IPS-NIHi7 (cell line): ENCODE data around the gene ARMC5.
"Not testable (repeated sequence)": the region's sequence is repeated elsewhere in the genome, so short reads cannot be mapped to it uniquely, and the experiment has no call there.

Source experiments
- DNase-seq: peaks from one replicate; pipeline ENCODE4 v3.0.0; 2012; ENCODE audit warnings: mixed read lengths; ENCODE audit errors: extremely low spot score

The ARMC5 gene

DNA sequence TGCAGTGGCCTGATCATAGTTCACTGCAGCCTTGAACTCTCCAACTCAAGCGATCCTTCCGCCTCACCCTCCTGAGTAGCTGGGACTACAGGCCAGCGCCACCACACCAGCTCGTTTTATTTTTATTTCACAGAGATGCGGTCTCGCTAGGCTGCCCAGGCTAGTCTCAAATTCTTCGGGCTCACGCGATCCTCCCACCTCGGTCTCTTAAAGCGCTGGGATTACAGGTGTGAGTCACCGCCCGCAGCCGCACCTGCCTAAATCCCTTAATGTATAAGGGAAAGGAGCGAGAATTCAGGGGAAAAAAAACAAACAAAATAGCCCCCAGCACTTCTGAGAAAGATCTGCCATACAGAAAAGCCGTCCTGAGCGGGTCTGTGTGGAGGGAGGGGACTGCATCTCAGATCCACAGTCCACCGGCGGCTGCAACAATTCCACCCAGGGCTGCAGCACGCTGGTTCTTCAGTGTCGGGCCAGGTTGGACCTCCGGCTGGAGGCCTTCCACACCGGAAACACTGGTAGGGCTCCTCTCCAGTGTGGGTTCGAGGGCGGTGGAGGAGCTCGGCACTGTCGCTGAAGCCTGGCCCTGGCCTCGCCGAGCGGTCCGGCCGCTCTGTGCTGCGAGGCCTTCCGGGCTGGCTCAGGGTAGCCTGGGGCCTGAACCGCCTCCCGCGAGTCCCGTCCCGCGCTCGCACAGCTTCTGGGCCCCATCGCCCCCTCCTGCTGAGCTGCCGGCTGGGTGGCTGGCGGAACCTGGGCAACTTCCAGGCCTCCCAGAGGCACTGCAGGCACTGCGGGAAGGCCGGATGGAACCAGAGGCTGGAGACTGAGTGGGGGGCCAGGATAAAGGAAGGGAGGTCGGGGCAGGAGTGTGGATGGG, 23.7 kb upstream of the ARMC5 start:
- DNase-seq, result peak; percentile 14

DNA sequence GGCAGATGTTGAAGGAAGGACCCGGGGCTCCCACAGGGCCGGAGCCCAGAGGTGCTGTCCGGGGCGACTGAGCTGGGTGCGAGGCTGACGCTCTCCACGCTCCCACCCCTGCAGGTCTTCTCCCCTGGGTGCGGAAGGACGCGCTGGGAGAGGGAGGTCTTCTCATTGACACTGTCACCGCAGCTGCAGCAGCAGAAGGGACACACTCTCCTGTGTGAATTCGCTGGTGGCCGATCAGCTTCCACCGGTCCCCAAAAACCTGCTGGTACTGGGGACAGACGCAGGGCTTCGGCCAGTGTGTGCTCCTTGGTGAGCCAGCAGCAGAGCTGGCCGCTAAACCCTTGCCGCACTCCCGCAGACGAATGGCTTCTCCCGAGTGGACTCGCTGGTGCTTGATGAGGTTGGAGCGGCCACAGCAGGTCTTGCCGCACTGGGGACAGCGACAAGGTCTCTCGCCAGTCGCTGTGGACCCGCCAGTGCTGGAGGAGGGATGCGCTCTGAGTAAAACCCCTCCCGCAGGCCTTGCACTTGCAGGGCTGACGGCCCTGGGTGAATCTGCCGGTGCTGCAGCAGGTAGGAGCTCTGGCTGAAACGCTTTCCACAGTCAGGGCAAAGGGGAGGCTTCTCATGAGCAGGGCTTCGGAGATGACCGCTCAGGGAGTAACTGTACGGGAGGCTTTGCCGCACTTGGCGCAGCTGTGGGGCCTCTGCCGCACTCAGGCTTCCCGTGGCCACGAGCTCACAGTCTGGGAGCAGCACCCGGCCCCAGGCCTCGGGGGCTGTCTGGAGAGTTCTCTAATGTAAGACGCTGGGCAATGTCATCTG, 22.9 kb upstream of the ARMC5 start:
- DNase-seq, result no peak

DNA sequence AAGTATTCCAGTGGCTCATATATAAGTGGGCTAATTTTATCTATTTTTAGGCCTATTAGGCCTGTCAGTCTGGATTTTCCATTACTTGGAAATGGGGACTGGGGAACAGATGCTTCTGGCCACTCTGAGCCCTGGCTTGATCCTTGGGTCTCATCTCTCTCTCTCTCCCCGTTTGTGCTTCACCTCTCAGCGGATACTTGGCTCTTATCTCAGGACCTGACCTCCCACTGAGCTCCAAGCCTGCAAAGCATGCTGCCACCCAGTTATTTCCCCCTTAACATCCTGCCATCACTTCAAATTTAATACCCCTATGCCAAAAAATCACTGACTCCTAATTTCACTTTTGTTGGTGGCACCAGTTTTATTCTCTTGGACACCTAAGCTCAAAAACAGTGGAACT, 20.9 kb upstream of the ARMC5 start:
- no peak for DNase-seq

DNA sequence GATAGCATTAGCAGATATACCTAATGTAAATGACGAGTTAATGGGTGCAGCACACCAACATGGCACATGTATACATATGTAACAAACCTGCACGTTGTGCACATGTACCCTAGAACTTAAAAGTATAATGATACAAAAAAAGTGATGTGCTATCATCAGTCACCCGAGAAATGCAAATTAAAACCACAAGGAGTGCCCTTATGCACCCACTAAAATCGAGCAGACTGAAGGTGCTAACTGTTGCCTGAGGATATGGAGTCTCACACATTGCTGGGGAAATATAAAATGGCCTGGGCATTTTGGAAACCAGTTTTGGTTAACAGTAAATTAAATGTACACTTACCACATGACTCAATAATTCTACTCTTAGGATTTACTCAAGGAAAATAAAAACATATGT, 20.3 kb upstream of the ARMC5 start:
- DNase-seq, result not testable (repeated sequence)

DNA sequence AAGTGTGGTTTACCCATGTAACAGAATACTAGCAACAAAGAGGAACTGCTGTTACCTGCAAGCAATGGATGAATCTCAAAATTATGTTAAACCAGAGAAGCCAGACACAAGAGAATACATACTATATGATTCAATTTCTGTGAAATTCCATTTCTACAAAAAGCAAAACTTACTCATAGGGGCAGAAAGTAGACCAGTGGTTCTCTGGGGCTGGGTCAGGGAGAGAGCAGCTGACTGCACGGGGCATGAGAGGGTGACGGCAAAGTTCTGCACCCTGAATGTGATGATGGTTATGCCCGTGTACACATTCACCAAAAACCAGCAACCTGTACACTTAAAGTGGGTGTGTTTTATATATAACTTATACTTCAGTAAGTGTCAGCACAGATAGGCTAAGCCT, 19.8 kb upstream of the ARMC5 start:
- DNase-seq, result no peak

DNA sequence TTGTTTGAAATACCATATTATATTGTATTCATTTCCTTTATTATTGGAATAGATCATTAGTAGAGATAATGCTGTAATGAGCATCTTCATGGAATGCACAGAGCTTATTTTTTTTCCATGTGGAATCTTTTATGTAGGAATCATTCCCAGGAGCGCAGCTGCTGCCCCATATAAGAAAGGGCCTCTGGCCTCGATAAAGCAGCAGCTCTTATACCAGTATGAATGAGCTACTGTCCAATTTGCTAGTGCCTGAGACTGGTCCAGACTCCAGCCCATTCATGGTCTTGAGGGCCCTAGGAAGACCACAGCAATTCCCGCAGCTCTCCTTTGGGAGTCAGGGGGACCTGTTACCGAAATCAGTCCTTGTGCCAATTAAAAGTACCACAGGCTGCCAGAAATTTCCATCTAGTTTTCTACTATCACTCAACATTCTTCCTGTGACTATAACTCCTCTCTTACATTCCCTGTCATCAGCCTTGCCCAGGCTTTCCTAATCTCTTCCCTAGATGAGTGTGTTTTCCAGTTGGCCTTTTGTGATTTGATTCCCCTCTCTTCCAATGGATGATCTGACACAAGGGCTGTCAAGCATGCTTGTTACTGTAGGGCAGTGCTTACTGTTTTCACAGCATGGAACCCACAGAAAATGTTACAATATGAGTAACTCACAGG, 18.7 kb upstream of the ARMC5 start:
- no peak for DNase-seq

DNA sequence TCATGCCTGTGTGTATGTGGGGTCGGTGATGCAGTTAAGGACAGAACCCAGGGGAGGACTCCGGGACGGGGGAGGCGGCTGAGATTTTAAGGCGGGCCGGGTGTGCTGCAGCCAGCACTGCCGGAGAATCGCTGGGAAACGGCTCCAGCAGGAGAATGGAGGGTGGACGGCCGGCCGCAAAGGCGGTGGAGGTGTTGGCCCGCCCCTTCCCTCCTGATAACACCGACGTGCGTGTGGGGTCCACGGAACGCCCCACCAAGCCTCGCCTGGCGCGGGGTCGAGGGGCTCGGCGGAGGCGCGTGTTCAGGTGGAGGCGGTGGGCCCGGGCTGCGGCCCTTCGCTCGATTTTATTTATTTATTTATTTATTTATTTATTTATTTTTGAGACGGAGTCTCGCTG, 17.3 kb upstream of the ARMC5 start:
- no peak for DNase-seq

DNA sequence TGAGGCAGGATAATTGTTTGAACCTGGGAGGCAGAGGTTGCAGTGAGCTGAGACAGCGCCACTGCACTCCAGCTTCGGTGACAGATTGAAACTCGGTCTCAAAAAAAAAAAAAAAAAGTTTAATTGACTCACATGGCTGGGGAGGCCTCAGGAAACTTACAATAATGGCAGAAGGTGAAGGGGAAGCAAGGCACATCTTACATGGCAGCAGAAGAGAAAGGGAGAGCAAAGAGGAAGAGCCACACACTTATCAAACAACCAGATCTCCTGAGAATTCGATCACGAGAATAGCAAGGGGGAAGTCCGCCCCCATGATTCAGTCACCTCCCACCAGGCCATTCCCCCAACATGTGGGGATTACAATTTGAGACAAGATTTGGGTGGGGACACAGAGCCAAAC, 13.4 kb upstream of the ARMC5 start:
- DNase-seq, result not testable (repeated sequence)

DNA sequence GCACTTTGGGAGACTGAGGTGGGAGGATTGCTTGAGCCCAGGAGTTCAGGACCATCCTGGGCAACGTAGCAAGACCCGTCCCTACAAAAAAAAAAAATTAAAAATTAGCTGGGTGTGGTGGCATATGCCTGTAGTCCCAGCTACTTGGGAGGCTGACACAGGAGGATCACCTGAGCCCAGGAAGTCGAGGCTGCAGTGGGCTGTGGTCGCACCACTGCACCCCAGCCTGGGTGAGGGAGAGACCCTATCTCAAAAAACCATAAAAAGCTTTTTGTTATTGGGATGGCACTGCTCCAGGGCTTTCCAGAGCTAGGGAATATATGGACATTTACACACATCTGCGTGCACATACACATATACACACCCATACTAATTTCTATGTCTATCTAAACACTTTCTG, 8.1 kb upstream of the ARMC5 start:
- DNase-seq, result no peak

DNA sequence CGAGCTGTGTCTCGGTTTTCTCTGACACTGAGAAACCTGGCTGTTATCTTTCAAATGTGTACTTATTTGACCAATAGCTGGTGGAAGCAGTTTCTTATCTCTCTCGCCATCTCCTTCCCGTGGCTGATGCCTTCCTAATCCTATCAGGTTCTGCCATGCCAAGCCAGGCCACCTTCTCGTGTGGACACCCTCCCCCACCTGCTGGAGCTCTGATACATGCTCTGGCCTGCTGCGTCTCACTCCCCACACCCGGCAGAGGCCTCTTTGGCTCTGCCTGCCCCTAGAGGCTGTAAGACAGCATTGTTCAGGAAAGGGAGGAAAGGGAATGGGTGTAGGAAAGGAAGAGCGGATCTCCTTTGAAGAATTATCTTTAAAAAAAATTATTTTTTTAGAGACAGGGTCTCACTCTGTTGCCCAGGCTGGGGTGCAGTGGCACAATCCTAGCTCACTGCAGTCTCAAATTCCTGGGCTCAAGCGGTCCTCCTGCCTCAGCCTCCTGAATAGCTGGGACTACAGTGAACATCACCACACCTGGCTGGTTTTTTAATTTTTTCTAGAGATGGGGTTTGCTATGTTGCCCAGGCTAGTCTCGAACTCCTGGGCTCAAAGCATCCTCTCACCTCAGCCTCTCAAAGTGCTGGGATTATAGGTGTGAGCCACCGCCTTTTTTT, 7.5 kb upstream of the ARMC5 start:
- DNase-seq, result peak; percentile 63

DNA sequence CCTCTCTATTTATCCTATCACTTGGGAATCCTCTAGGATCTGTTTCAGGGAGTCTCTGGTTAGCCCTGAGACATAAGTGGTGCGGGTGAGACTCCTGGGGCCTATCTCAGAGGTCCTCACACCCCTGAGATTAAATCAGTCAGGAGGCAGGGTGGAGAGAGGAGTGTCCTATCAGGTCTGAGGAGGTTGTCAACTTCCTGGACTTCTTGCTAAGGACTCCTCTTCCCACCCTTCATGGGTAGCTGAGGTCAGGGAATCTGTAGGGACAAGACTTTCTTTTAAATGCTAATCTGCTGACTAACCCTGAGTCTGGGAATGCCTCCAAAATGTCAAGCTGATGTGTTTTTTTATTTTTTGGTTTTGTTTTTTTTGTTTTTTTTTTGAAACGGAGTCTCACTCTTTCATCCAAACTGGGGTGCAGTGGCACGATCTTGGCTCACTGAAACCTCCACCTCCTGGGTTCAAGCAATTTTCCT, 6.6 kb upstream of the ARMC5 start:
- peak; percentile 12 for DNase-seq

DNA sequence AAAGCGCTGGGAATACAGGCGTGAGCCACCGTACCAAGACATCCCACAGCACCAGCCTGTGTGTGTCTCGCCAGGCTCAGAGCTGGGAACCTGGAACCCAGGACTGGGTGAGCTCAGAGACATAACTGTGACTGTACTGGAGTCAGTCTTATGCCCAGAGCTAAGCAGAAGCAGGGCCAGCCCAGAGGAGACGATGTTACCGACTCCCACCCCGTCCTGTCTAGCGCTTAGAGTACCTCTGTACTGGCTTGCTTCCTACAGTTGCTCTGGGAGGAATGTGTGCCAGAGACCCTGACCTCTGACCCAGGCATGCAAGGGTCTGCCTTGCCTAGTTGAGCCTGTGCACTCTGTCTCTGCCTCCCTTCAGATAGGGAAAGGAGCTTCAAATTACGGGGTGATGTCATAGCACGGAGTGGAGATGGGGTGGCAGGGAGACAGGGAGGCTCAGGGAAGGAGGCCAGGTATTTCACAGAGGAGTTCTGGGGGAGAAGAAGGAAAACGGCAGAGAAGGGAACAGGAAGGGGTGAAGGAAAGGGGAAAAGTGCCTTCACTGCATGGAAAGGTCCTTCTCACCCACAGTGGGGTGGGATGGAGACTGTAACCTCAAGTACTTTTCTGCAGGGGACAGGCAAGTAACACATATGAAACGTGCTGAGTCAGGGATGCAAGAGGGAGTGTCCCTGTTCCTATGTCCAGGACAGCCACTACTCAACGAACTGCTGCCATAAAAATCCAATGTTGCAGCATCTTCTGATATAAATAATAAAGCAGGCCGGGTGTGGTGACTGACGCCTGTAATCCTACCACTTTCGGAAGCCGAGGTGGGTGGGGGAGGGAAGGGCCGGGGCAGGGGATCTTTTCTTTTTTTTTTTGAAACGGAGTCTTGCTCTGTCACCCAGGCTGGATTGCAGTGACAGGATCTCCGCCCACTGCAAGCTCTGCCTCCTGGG, 5.8 kb upstream of the ARMC5 start:
- DNase-seq, result peak; percentile 12

DNA sequence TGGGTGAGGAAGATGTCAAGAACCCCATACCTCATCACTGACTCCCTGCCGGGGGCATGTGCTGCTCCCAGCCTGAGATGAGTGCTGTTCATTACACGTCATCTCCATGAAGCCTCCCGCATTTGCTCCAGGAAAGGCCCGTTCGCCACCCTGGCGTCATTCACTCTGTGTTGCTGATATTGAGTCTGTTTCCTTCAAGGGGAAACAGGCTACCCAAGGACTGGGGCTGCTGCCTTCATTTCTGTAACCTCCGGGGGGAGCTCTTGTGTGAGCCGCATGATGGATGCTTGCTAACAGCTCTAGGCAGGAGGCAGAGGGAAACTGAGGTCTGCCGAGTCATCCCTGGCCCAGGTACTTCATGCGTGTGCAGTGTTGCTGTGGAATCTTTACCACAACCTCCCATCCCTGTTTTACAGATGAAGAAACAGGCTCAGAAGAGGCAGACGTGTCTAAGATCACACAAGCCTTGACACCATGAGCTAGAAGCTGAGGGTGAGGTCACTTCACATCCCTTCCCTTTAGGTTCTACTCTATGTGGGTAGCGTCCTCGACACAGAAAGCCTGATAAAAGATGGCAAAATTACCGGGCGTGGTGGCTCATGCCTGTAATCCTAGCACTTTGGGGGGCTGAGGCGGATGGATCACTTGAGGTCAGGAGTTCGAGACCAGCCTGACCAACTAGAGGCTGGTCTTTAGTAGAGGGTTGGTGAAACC, 3.5 kb upstream of the ARMC5 start:
- DNase-seq, result peak; percentile 18

DNA sequence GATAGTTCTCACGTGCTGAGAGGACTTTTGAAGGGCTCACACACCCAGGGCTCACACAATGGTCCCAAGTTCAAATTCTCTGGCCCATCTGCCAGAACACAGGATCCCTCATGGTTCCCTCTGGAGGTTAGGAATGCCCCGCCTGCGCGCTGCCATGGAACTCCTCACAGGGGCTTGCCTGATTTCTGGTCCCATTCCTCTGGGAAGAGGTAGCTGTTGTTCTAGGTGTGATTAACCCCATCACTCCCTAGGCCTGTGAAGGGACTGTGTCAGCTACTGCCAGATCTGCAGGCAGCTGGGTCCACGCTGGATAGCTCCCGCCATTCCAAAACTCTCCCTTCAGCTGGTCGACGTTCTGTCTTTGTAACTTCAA, 2.3 kb upstream of the ARMC5 start:
- DNase-seq, result no peak

DNA sequence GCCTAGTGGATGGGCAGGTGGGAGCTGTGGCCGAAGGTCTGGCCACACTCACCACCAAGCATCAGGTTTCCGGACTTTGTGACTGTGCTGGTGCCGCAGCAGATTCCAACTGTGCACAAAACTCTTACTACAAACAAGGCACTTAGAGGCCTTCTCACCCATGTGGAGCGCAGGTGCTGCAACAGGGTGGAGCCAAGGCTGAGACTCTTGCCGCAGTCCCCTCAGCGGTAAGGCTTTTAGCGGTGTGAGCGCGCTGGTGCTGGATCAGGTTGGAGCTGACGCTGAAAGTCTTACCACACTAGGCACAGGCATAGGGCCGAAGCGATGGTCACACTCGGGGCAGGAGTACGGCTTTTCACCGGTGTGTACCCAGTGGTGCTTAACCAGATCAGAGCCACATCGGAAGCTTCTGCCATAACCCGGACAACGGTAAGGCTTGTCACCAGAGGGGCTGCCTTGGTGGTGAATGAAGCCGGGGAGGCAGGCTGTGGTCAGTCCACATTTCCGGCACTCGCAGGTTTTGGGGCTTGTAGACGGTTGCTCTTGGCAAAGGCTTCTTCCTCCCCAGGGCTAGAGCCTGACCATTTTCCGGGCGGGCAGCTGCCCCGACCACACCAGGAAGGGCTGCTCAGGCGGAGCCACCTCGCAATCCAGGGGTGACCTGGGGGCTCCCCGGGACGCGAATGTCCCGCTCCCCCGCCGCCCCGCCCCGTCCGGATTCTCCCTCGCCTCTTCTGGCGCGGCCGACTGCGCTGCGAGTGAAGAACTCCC, 1.0 kb upstream of the ARMC5 start:
- DNase-seq, result no peak

DNA sequence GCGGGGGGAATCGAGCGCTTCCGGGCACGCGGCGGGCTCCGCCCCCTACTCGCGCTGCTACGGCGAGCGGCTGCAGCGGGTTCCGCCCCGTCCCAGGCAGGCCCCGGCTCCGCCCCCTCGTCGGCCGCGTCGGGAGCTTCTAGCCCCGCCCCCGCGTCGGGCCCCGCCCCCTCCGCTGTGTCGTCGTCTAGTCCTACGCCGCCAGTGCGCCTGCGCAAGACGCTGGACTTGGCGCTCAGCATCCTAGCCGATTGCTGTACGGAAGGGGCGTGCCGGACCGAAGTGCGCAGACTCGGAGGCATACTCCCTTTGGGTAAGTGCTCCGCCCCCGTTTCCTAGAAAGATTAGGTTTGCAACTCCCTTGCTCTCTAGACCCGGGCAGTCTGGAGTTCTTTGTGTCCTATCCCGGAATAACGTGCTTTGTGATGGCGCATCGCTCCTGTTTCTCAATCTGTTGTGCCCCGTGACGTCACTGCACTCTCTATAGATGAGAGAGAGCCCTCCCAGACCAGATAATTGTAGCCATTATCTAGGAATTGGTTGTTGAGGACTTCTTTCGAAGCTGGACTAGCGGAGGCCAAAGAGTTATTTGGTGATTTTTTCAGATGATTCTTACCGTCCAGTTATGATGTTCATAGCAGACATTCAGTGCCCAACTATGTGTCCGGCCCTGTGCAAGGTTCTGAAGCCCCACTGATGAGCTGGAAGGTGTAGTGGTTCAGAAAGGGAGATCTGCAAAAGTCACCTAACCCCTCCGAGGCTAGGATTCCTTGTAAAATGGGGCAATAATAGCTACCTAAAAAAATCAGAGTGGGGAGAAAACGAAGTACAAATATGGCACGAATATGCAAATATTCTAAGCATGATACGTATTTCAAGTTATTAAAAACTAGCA, 633 bp downstream of the ARMC5 start:
- peak; percentile 94 for DNase-seq

DNA sequence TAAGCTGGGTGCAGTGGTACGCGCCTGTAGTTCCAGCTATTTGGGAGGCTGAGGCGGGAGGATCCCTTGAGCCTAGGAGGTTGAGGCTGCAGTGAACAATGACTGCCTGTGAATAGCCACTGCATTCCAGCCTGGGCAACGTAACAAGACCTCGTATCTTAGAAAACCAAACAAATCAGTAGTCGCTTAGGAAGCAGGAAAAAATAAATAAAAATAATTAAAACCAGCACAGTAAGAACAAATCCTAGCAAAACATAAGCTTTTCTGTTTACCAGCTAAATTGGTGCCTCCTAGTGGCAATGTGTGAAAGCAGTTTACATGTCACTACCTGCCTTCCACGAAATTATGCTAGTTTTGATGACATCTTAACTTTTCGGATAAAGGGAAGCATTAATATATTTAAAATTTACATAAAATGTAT, 1.3 kb downstream of the ARMC5 start:
- no peak for DNase-seq
